ENCODE data around the gene KDM4B.

DNA sequence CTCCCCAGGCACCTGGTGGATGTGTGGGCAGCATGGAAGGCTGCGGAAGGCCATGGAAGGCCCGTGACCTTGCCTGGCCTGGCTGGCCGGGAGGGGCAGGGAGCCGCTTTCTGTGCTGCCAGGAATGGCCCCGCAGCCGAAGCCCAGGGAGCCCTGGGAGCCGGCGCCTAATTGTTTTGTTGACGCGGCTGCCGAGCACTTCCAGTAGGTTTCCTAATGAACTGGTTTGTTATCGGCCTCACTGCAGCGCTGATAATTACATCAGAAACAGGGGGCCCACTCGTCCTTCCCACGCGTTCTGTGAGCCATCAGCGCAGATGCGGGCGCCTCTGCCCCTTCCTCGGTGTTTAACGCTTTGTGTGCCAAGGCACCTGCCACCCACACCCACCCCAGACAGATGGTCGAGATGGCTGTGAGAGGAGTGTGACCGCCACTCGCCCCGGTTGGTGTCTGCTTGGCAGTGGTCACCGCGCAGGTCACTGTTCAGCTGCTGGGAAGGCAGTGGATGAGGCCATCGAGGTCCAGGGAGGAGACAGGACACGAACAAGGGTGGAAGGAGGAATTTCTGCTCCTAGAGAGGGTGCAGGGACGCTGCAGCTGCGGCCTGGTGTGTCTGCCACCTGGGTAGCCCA, 124.5 kb downstream of the KDM4B start:
- TF ChIP-seq CTCF (IDR thresholded peaks at IDR 0.05) (no peak), POLR2A (IDR thresholded peaks at IDR 0.05) (no peak)

Measured in gastroesophageal sphincter (tissue), 3 donors.